B cell (primary cell): ENCODE results near the gene MRPL36. TPM values are rescaled to one million over a fixed set of nuclear protein-coding genes. Genes with fewer than 3 reads are reported as not detected.
"Not testable (repeated sequence)": the region's sequence is repeated elsewhere in the genome, so short reads cannot be mapped to it uniquely, and the experiment has no call there.

Experiments
- ATAC-seq: fragments of 200-7000 bp; cut with Tn5 transposase; one replicate; pipeline ENCODE4 v1.10.0; 2021; ENCODE audit warnings: low read depth, mild to moderate bottlenecking, moderate number of reproducible peaks, moderate library complexity
- CTCF ChIA-PET: fragments of 350-600 bp; sonication (Branson Sonifier 250); formaldehyde crosslinking; loops from one replicate; lab custom pipeline; 2021; ENCODE audit warnings: antibody characterized with exemption, inconsistent platforms; lab: Charles Lee
- POLR2A ChIA-PET: fragments of 350-600 bp; sonication (Branson Sonifier 250); formaldehyde crosslinking; loops from one replicate; lab custom pipeline; 2021; ENCODE audit warnings: antibody characterized with exemption; lab: Charles Lee
- DNase-seq: peaks from one replicate; pipeline ENCODE4 v3.0.0; 2013
- H2AFZ ChIP-seq: 2 replicates; pipeline ENCODE4 v1.6.1; 2012; ENCODE audit warnings: mild to moderate bottlenecking, low read depth, low read length; ENCODE audit not compliant: insufficient read depth, poor library complexity, severe bottlenecking
- H3K27ac ChIP-seq, 2 donors: 1 replicate in 1 of 2; 2 replicates in 1 of 2; pipeline ENCODE4 v1.5.1; 2012 to 2013; ENCODE audit warnings: low read length in 2 of 2, mild to moderate bottlenecking in 2 of 2, moderate library complexity in 1 of 2
- H3K27me3 ChIP-seq, 4 experiments: fragments of 200-600 bp in 1 of 4; sonication (generic) in 1 of 4; replicated peaks in 1 of 4; 1 replicate in 2 of 4; 2 replicates in 2 of 4; pipeline versions ENCODE4 v1.6.1 to v1.7.0; 2013 to 2016; ENCODE audit warnings: low read length in 3 of 4, mild to moderate bottlenecking in 2 of 4, mixed read lengths in 1 of 4, moderate library complexity in 1 of 4; ENCODE audit not compliant: insufficient read depth in 4 of 4, control insufficient read depth in 3 of 4; ENCODE audit errors: control extremely low read depth in 1 of 4
- H3K36me3 ChIP-seq, 2 experiments: replicated peaks in 1 of 2; 1 replicate in 1 of 2; 2 replicates in 1 of 2; pipeline versions ENCODE4 v1.6.1 to v1.7.1; 2013; ENCODE audit warnings: low read length in 1 of 2; ENCODE audit not compliant: insufficient read depth in 2 of 2, control insufficient read depth in 1 of 2; ENCODE audit errors: control extremely low read depth in 1 of 2, extremely low read depth in 1 of 2
- H3K4me1 ChIP-seq, 2 donors: fragments of 200-600 bp in 1 of 2; sonication (generic) in 1 of 2; 1 replicate in 1 of 2; 2 replicates in 1 of 2; pipeline versions ENCODE4 v1.5.1 to v1.6.1; 2013 to 2017; ENCODE audit warnings: low read length in 2 of 2; ENCODE audit not compliant: control insufficient read depth in 2 of 2, insufficient read depth in 2 of 2
- H3K4me2 ChIP-seq: replicated peaks from 2 replicates; pipeline ENCODE3; 2012; ENCODE audit warnings: mild to moderate bottlenecking, low read depth, low read length; ENCODE audit not compliant: poor library complexity, severe bottlenecking
- H3K4me3 ChIP-seq, 5 experiments: fragments of 200-600 bp in 1 of 5; sonication (generic) in 1 of 5; 1 replicate in 3 of 5; 2 replicates in 2 of 5; pipeline versions ENCODE4 v1.5.1 to v1.7.0; 2011 to 2016; ENCODE audit warnings: low read length in 4 of 5, mild to moderate bottlenecking in 4 of 5, low read depth in 2 of 5, control low read depth in 1 of 5, moderate library complexity in 1 of 5; ENCODE audit not compliant: insufficient read depth in 1 of 5; ENCODE audit errors: control extremely low read depth in 1 of 5, extremely low read depth in 1 of 5
- H3K79me2 ChIP-seq: fragments of 200-600 bp; sonication (generic); one replicate; pipeline ENCODE4 v1.6.0; 2016; ENCODE audit warnings: low read length; ENCODE audit not compliant: control insufficient read depth, insufficient read depth
- H3K9ac ChIP-seq: fragments of 200-600 bp; sonication (generic); 2 replicates; pipeline ENCODE4 v1.6.1; 2017; ENCODE audit warnings: mild to moderate bottlenecking, low read length, moderate library complexity
- H3K9me3 ChIP-seq, 3 donors: one replicate each; pipeline versions ENCODE4 v1.6.1 to v1.7.1; 2013; ENCODE audit warnings: low read length in 2 of 3; ENCODE audit not compliant: control insufficient read depth in 2 of 3, insufficient read depth in 1 of 3; ENCODE audit errors: control extremely low read depth in 1 of 3
- H4K20me1 ChIP-seq: 2 replicates; pipeline ENCODE4 v1.6.0; 2012; ENCODE audit warnings: mild to moderate bottlenecking, low read length; ENCODE audit not compliant: insufficient read depth, control insufficient read depth, poor library complexity, severe bottlenecking
- H3K27ac Mint-ChIP-seq: one replicate; pipeline ENCODE4 v1.8.0; 2021; ENCODE audit warnings: mixed read lengths
- H3K27me3 Mint-ChIP-seq: one replicate; pipeline ENCODE4 v1.8.0; 2021; ENCODE audit warnings: mixed read lengths
- H3K4me1 Mint-ChIP-seq: one replicate; pipeline ENCODE4 v1.8.0; 2021; ENCODE audit warnings: mixed read lengths
- H3K4me3 Mint-ChIP-seq: one replicate; pipeline ENCODE4 v1.8.0; 2021; ENCODE audit warnings: mixed read lengths
- H3K9me3 Mint-ChIP-seq: one replicate; pipeline ENCODE4 v1.8.0; 2022; ENCODE audit warnings: mixed read lengths; ENCODE audit not compliant: insufficient read depth
- EZH2 ChIP-seq: IDR thresholded peaks from 2 replicates; pipeline ENCODE4 v1.6.1; 2012; ENCODE audit warnings: borderline replicate concordance, low read depth, mild to moderate bottlenecking, moderate library complexity, low read length; ENCODE audit not compliant: insufficient read depth, poor library complexity, severe bottlenecking
- WGBS: methylation state at CpG from one replicate; pipeline ENCODE4 v1.1.5; 2013; ENCODE audit warnings: missing lambda C conversion rate; ENCODE audit not compliant: insufficient coverage; 5-methylcytosine and 5-hydroxymethylcytosine counted together
- intact Hi-C: fragments of 100-400 bp; cut with micrococcal nuclease; formaldehyde crosslinking; loops from one replicate; pipeline ENCODE4 v1.10.0; 2022
- polyA plus RNA-seq: library from polyadenylated mRNA; depleted of rRNA; stranded (reverse); fragments of >200 nt; gene quantifications from 2 replicates; pipeline ENCODE4 v1.2.3, GENCODE V29; 2012
- total RNA-seq, 2 donors: library from RNA; stranded (reverse); fragments of 120-200 nt in 1 of 2; gene quantifications; 1 replicate in 1 of 2; 2 replicates in 1 of 2; pipeline versions ENCODE4 v1.2.3 to v1.2.4, GENCODE V29; 2013 to 2022
- TF ChIP-seq, protein P1 (sequence below): fragments of 200-600 bp; IDR thresholded peaks from one replicate; pipeline ENCODE4 v1.8.0; 2022; ENCODE audit warnings: antibody characterized with exemption, mild to moderate bottlenecking

The MRPL36 gene
- total and polyA plus RNA-seq, 2 donors (not counting 1 experiment from before 2014, with no cell fraction given) = 12.5 to 25.0 TPM

DNA sequence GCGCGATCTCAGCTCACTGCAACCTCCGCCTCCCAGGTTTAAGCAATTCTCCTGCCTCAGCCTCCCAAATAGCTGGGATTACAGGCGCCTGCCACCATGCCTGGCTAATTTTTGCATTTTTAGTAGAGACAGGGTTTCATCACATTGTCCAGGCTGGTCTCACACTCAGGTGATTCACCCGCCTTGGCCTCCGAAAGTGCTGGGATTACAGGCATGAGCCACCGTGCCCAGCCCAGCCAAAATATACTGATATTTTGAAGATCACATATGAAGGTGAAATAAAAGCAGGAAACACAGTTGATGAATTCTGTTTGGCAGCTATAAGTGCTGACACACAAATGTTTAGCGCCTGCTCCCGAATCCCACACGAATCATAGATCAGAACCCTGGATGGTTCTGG lies 44.1 kb upstream of the MRPL36 start:
- DNase-seq = not testable (repeated sequence)

DNA sequence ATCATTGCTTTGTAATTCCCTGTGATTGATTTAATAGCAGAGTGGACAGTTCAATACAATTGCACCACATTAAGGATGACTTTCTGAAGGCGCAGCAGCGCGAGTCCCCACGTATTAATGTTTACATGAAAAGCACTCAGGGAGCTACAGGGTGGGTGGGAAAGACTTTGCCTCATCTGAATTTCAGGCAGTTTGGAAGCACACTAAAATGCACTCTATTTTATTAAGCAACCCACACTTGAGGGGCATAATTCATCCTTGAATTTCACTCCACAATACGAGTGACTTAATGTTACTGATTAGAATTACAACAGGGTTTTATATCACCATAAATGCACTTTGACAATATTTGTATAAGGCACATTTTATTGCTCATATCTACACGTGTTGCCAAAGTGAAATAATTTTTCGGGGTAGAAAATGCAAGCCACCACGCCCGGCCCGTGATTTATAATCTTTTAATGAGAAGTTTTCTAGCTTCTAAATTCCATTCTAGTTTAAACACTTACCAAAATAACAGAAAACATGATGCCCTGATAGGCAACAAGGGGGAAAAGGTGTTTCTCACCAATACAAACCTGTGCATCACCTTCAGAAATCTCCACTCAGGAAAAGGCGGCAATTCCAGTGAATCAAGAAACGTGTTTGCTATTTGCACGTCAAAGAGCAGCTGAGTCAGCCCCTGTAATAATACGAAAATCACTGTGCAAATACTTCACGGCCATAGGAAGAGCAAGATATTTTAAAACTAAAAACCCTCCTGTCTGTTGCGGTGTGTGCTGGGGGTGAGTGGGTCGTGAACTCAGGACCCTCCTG lies 42.6 kb upstream of the MRPL36 start:
- DNase-seq = no peak
- H3K9ac ChIP-seq = no peak overlapping the region
- ChIA-PET CTCF (no interaction called here), POLR2A (no interaction called here)
- Mint-ChIP-seq H3K4me3 (no peak overlapping the region), H3K27ac (no peak overlapping the region), H3K4me1 (no peaks in the 10 kb centered on the region), H3K27me3 (peaks cover 29% of the 10 kb centered on the region), H3K9me3 (no peaks in the 10 kb centered on the region)
- H3K4me2 ChIP-seq = no peak overlapping the region
- H3K9me3 ChIP-seq = peaks cover 0 to 3% (median 0%) of the 10 kb centered on the region in 3 donors
- intact Hi-C loops = no loop called here
- ATAC-seq = no peak
- H2AFZ ChIP-seq = no peak overlapping the region
- TF ChIP-seq EZH2 = no peak
- TF ChIP-seq, protein P1, sequence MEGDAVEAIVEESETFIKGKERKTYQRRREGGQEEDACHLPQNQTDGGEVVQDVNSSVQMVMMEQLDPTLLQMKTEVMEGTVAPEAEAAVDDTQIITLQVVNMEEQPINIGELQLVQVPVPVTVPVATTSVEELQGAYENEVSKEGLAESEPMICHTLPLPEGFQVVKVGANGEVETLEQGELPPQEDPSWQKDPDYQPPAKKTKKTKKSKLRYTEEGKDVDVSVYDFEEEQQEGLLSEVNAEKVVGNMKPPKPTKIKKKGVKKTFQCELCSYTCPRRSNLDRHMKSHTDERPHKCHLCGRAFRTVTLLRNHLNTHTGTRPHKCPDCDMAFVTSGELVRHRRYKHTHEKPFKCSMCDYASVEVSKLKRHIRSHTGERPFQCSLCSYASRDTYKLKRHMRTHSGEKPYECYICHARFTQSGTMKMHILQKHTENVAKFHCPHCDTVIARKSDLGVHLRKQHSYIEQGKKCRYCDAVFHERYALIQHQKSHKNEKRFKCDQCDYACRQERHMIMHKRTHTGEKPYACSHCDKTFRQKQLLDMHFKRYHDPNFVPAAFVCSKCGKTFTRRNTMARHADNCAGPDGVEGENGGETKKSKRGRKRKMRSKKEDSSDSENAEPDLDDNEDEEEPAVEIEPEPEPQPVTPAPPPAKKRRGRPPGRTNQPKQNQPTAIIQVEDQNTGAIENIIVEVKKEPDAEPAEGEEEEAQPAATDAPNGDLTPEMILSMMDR = no peak
- H3K36me3 ChIP-seq = no peaks in the 10 kb centered on the region
- H4K20me1 ChIP-seq = no peaks in the 10 kb centered on the region
- H3K4me3 ChIP-seq = no peak overlapping the region
- peaks cover 0 to 16% (median 0%) of the 10 kb centered on the region in 4 experiments for H3K27me3 ChIP-seq
- no peaks in the 10 kb centered on the region for H3K4me1 ChIP-seq
- H3K27ac ChIP-seq = no peak overlapping the region
- no peaks in the 10 kb centered on the region for H3K79me2 ChIP-seq
- WGBS = 93% methylated on average over 3 of the region's 17 CpGs

More for the DNA sequence above, 44.1 kb upstream of the MRPL36 start:
- H3K4me3 ChIP-seq, H2AFZ ChIP-seq, H3K27ac Mint-ChIP-seq, POLR2A ChIA-PET, intact Hi-C loops, H3K9ac ChIP-seq, H3K4me3 Mint-ChIP-seq, H3K27ac ChIP-seq, H3K4me1 ChIP-seq, H3K79me2 ChIP-seq, H3K36me3 ChIP-seq, H3K4me2 ChIP-seq, ATAC-seq, H3K4me1 Mint-ChIP-seq, H3K9me3 ChIP-seq, H4K20me1 ChIP-seq, CTCF ChIA-PET, H3K9me3 Mint-ChIP-seq: not testable (repeated sequence)
- H3K27me3 Mint-ChIP-seq = peaks cover 35% of the 10 kb centered on the region
- peaks cover 0 to 16% (median 0%) of the 10 kb centered on the region in 4 experiments for H3K27me3 ChIP-seq
- 97% methylated on average over 5 of the region's 10 CpGs for WGBS
